HG03045 (cell line): ENCODE data around the gene PARD3B.
A peak's percentile ranks its signal among the peaks of the same experiment; 100 is the strongest.

Experiments used
- ATAC-seq: cut with Tn5 transposase; IDR thresholded peaks from one replicate; pipeline ENCODE4 v1.9.1; 2021; ENCODE audit warnings: mild to moderate bottlenecking, moderate library complexity; ENCODE audit not compliant: unreplicated experiment

PARD3B gene, protein sequence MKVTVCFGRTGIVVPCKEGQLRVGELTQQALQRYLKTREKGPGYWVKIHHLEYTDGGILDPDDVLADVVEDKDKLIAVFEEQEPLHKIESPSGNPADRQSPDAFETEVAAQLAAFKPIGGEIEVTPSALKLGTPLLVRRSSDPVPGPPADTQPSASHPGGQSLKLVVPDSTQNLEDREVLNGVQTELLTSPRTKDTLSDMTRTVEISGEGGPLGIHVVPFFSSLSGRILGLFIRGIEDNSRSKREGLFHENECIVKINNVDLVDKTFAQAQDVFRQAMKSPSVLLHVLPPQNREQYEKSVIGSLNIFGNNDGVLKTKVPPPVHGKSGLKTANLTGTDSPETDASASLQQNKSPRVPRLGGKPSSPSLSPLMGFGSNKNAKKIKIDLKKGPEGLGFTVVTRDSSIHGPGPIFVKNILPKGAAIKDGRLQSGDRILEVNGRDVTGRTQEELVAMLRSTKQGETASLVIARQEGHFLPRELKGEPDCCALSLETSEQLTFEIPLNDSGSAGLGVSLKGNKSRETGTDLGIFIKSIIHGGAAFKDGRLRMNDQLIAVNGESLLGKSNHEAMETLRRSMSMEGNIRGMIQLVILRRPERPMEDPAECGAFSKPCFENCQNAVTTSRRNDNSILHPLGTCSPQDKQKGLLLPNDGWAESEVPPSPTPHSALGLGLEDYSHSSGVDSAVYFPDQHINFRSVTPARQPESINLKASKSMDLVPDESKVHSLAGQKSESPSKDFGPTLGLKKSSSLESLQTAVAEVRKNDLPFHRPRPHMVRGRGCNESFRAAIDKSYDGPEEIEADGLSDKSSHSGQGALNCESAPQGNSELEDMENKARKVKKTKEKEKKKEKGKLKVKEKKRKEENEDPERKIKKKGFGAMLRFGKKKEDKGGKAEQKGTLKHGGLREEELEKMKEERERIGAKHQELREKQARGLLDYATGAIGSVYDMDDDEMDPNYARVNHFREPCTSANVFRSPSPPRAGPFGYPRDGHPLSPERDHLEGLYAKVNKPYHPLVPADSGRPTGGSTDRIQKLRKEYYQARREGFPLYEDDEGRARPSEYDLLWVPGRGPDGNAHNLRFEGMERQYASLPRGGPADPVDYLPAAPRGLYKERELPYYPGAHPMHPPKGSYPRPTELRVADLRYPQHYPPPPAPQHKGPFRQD (N-terminal part only)

GRCh38 chr2:204544961-204545860 lies at the start of gene PARD3B:
PARD3B (plus strand) TSS chr2:204545475; CDS start chr2:204546000, 525 bp downstream.
- ATAC-seq: peak; percentile 67

- no peak for ATAC-seq
Observed at GRCh38 chr2:204496779-204497178, 48.5 kb upstream of the PARD3B start.

DNA sequence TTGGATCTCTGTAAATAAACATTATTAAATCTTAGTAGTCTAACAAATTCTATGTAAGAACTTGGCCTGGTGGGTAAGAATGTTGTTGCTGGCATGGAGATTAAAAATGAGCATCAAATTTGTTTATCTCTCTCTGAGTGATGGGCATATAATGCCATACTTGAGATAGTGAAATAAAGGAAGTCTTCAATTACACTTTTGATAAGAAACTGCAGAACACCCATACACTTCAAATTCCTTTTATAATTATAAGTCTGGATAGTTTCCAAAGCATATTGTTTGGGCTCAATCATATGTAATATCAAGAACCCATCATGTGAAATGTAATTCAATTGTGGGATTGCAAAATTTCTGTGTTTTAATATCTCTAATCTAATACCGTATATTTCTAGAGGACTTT lies 47.4 kb upstream of the PARD3B start:
- ATAC-seq: no peak

GRCh38 chr2:204498291-204498690 lies 47.0 kb upstream of the PARD3B start:
- ATAC-seq: no peak

DNA sequence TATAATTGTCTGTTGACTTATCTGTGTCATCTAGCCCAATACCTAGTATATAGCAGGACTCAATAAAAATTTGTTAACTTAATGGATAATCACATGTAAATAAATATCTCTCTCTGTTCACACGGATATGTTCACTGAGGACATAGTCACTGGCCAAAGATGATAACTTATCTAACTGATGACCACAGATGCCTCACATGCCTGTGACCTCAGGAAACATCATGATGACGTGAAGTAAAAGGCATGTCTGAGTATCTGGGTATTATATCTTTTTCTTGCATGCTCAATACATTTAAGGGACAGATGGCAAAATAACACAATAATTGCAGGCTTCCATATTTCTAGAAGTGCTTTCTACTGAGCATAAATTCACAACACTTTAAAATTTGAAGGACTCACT lies 41.4 kb upstream of the PARD3B start:
- no peak for ATAC-seq

- ATAC-seq: no peak
Observed at GRCh38 chr2:204504594-204504993, 40.7 kb upstream of the PARD3B start.

DNA sequence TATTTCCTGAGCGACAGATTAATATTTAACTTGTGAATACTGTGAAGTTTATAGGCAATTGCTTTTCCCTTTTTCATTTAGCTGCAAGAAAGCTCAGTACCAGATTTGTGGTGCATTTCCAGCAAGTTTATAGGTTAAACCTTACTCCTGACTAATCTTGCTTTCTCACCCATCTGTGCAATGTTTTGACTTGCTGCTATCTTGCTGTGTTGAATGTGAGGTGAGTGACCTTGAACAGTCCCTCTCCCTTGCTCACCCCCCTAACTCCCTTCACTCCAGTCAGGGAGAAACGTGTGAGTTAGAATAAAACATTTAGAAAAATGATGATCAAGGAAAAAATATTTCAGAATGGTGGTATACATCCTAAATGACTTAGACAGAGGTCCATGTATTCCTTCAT lies 39.8 kb upstream of the PARD3B start:
- no peak for ATAC-seq

DNA sequence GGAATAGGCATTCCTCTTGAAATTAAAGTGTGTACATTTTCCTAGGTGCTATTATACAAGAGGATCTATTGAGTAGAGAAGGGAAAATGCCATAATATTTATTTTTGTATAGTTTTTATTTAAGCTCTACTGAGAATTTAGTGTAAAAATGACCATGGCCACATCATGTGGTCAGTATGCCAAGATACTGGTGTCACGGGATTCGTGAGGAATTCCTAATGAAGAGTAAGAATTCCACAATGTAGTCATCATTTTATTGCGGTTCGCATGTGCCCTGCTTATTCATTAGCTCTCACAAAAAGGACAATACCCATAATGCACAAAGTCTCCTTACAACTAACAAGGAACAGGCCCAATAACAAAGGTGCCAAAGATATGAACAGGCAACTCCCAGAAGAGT lies 39.3 kb upstream of the PARD3B start:
- no peak for ATAC-seq

GRCh38 chr2:204507636-204508035 lies 37.6 kb upstream of the PARD3B start:
- ATAC-seq: no peak

- no peak for ATAC-seq
Observed at GRCh38 chr2:204510709-204511420, 34.4 kb upstream of the PARD3B start.

DNA sequence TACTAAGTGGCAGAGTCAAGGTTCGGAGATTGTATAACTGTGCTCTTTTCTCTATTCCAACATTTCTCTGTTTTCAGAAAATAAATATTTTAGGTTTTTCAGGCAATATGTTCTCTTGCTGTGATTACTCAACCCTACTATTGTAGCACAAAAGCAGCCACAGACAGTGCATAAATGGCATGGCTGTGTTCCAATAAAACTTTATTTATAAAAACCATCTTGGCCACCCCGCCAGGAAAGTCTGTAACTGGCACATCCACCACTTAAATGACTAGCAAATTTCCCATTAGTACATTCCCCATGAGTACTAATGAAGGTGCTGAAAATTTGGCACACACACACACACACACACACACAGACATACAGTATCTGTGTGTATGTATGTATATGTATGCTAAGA lies 30.8 kb upstream of the PARD3B start:
- ATAC-seq: no peak

DNA sequence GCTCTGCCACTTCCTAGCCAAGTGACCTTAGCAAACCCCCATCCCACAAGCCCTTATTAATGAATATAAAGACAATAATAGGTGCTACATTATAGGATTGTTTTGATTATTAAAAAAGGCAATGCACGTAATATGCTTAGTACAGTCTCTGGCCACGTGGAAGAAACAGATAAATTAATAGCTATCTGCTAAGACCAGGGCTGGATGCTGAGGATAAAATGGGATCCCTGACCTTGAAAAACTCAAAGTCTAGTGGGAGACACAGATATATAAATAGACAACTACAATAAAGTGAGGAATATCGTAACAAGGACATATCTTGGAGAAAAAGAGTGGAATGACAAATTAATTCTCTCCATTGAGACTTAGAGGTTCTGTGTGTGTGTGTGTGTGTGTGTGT lies 29.9 kb upstream of the PARD3B start:
- no peak for ATAC-seq

GRCh38 chr2:204517154-204517553 lies 28.1 kb upstream of the PARD3B start:
- ATAC-seq: no peak

GRCh38 chr2:204529795-204530463 lies 15.3 kb upstream of the PARD3B start:
- no peak for ATAC-seq

DNA sequence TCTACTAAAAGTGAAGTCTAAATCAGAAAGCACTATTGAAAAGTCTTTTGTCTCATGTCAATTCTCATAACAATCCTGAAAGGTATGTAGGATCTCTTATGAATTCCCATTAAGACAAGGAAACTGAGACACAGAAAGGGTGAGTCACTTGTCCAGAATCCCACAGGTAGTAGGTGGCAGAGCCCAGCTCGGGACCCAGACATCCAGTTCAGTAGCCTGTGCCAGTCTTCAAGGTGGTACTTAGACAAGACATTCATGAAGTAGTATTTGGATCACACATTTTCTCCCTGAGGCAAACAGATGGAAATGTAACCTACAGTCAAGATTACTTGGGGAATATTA lies 14.8 kb upstream of the PARD3B start:
- no peak for ATAC-seq

- no peak for ATAC-seq
Observed at GRCh38 chr2:204533629-204534370, 11.5 kb upstream of the PARD3B start.

GRCh38 chr2:204535356-204535755 lies 9.9 kb upstream of the PARD3B start:
- no peak for ATAC-seq

- no peak for ATAC-seq
Observed at GRCh38 chr2:204535764-204536163, 9.5 kb upstream of the PARD3B start.
